HEK293T (cell line): ENCODE results near the gene TCF12.

Experiments used
- CTCF ChIA-PET: fragments of 350-600 bp; formaldehyde crosslinking; extraction: SDS; loops from one replicate; lab custom pipeline; 2021; ENCODE audit warnings: antibody characterized with exemption, inconsistent platforms; lab: Yijun Ruan, JAX
- POLR2A ChIA-PET: fragments of 350-600 bp; formaldehyde crosslinking; extraction: SDS; loops from one replicate; lab custom pipeline; 2020; ENCODE audit warnings: antibody characterized with exemption, inconsistent platforms; lab: Yijun Ruan, JAX
- DNase-seq: peaks from one replicate; pipeline ENCODE4 v3.0.0; 2012; ENCODE audit warnings: mixed read lengths; ENCODE audit errors: extremely low spot score
- ARNT ChIP-seq: fragments of 450-650 bp; IDR thresholded peaks from 2 replicates; pipeline ENCODE4 v1.6.1; 2017; ENCODE audit warnings: mild to moderate bottlenecking
- BHLHE40 ChIP-seq: fragments of 450-650 bp; IDR thresholded peaks from 2 replicates; pipeline ENCODE4 v1.6.1; 2016; ENCODE audit warnings: mild to moderate bottlenecking, moderate library complexity, borderline replicate concordance
- CTBP1 ChIP-seq: fragments of 450-650 bp; IDR thresholded peaks from 2 replicates; pipeline ENCODE4 v1.6.1; 2016; ENCODE audit warnings: borderline replicate concordance
- ELF4 ChIP-seq: fragments of 450-650 bp; IDR thresholded peaks from 2 replicates; pipeline ENCODE4 v1.6.1; 2017; ENCODE audit warnings: antibody characterized with exemption
- FOXA1 ChIP-seq: fragments of 450-650 bp; IDR thresholded peaks from 2 replicates; pipeline ENCODE4 v1.6.1; 2016; ENCODE audit warnings: mild to moderate bottlenecking
- FOXK2 ChIP-seq: fragments of 450-650 bp; IDR thresholded peaks from 2 replicates; pipeline ENCODE4 v1.6.1; 2016; ENCODE audit warnings: mild to moderate bottlenecking
- FOXM1 ChIP-seq: fragments of 450-650 bp; IDR thresholded peaks from 2 replicates; pipeline ENCODE4 v1.6.1; 2017; ENCODE audit warnings: mild to moderate bottlenecking, borderline replicate concordance
- HDGF ChIP-seq: fragments of 450-650 bp; IDR thresholded peaks from 2 replicates; pipeline ENCODE4 v1.6.1; 2017; ENCODE audit warnings: antibody characterized with exemption, borderline replicate concordance
- L3MBTL2 ChIP-seq: fragments of 450-650 bp; conservative IDR thresholded peaks from 2 replicates; pipeline ENCODE4 v1.6.1; 2016; ENCODE audit warnings: mild to moderate bottlenecking
- LEF1 ChIP-seq: fragments of 450-650 bp; IDR thresholded peaks from 2 replicates; pipeline ENCODE4 v1.6.1; 2017; ENCODE audit warnings: mild to moderate bottlenecking, borderline replicate concordance
- NFRKB ChIP-seq: fragments of 450-650 bp; IDR thresholded peaks from 2 replicates; pipeline ENCODE4 v1.6.1; 2016; ENCODE audit warnings: mild to moderate bottlenecking, moderate library complexity
- SP1 ChIP-seq: fragments of 450-650 bp; IDR thresholded peaks from 2 replicates; pipeline ENCODE4 v1.6.1; 2017
- SUZ12 ChIP-seq: fragments of 450-650 bp; IDR thresholded peaks from 2 replicates; pipeline ENCODE4 v1.6.1; 2016; ENCODE audit warnings: mild to moderate bottlenecking
- TARDBP ChIP-seq: fragments of 450-650 bp; IDR thresholded peaks from 2 replicates; pipeline ENCODE4 v1.6.1; 2016
- ZNF384 ChIP-seq: fragments of 450-650 bp; IDR thresholded peaks from 2 replicates; pipeline ENCODE4 v1.6.1; 2016
- TF ChIP-seq, protein P1 (sequence below): fragments of 450-650 bp; IDR thresholded peaks from 2 replicates; pipeline ENCODE4 v1.6.1; 2016

The TCF12 gene

DNA sequence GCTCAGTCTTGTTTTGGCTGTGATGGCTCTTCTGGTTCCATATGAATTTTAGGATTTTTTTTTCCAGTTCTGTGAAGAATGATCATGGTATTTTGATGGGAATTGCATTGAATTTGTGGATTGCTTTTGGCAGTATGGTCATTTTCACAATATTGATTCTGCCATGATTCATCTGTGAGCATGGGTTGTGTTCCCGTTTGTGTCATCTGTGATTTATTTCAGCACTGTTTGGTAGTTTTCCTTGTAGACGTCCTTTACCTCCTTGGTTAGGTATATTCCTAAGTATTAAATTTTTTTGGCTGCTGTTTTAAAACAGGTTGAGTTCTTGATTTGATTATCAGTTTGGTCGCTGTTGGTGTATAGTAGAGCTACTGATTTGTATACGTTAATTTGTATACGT is 18.5 kb downstream of the TCF12 start:
- ChIA-PET POLR2A (no interaction called here), CTCF (no interaction called here)
- TF ChIP-seq FOXK2 = no peak
- no peak for TF ChIP-seq SUZ12
- TF ChIP-seq LEF1 = no peak
- TF ChIP-seq HDGF = no peak
- TF ChIP-seq FOXA1 = no peak
- TF ChIP-seq FOXM1 = no peak
- TF ChIP-seq, protein P1, sequence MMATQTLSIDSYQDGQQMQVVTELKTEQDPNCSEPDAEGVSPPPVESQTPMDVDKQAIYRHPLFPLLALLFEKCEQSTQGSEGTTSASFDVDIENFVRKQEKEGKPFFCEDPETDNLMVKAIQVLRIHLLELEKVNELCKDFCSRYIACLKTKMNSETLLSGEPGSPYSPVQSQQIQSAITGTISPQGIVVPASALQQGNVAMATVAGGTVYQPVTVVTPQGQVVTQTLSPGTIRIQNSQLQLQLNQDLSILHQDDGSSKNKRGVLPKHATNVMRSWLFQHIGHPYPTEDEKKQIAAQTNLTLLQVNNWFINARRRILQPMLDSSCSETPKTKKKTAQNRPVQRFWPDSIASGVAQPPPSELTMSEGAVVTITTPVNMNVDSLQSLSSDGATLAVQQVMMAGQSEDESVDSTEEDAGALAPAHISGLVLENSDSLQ = no peak
- TF ChIP-seq ARNT = no peak
- TF ChIP-seq ELF4 = no peak
- no peak for TF ChIP-seq L3MBTL2
- TF ChIP-seq NFRKB = no peak
- TF ChIP-seq ZNF384 = no peak
- no peak for TF ChIP-seq TARDBP
- no peak for TF ChIP-seq CTBP1
- no peak for TF ChIP-seq BHLHE40
- no peak for TF ChIP-seq SP1
- no peak for DNase-seq

DNA sequence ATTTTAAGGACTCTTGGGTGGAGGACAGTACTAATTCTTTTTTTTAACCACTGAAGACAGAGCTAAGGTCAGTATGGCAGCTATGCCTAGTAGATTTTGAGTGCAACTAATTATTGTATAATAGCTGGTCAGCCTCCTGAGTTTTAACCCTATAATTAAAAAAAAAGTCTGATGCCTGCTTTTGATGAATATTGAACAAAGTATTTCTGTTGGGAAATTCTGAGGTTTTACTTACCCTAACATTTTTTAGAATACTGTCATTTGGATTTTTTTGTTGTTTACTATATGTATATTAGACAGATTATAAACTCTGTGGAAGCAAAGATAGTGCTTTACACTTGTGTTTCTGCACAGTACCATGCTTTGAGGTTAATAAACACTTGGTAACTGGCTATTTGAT is 20.8 kb downstream of the TCF12 start:
- ChIA-PET CTCF (interaction anchor here (0.6 to 0.7 kb wide), 2 partner anchors 117 to 372 kb away, joined by 5 read pairs; no protein-coding TSS in a partner anchor), POLR2A (no interaction called here)
- no peak for TF ChIP-seq FOXA1
- no peak for TF ChIP-seq FOXM1
- TF ChIP-seq SUZ12 = no peak
- TF ChIP-seq TARDBP = no peak
- TF ChIP-seq HDGF = no peak
- TF ChIP-seq, protein P1 = no peak
- no peak for TF ChIP-seq SP1
- TF ChIP-seq BHLHE40 = no peak
- TF ChIP-seq NFRKB = no peak
- no peak for TF ChIP-seq CTBP1
- TF ChIP-seq LEF1 = no peak
- no peak for TF ChIP-seq ARNT
- TF ChIP-seq FOXK2 = no peak
- no peak for TF ChIP-seq ELF4
- TF ChIP-seq ZNF384 = no peak
- TF ChIP-seq L3MBTL2 = no peak
- no peak for DNase-seq

DNA sequence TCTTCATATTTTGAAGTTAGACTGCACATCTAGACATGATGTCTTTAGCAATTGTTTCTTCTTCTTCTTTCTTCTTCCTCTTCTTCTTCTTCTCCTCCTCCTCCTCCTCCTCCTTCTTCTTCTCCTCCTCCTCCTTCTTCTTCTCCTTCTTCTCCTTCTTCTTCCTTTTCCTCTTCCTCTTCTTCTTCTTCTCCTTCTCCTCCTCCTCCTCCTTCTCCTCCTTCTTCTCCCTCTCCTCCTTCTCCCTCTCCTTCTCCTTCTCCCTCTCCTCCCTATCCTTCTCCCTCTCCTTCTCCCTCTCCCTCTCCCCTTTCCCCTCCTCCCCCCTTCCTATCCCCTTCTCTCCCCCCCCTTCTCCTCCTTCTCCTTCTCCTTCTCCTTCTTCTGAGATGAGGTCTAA is 21.9 kb downstream of the TCF12 start:
- POLR2A ChIA-PET = interaction anchor here (0.6 kb wide), 1 partner anchor 100 kb away, joined by 3 read pairs; no protein-coding TSS in a partner anchor
- CTCF ChIA-PET = no interaction called here
- TF ChIP-seq NFRKB = no peak
- TF ChIP-seq SUZ12 = no peak
- no peak for TF ChIP-seq SP1
- no peak for TF ChIP-seq FOXM1
- no peak for TF ChIP-seq HDGF
- TF ChIP-seq, protein P1 = no peak
- no peak for TF ChIP-seq ARNT
- no peak for TF ChIP-seq TARDBP
- no peak for TF ChIP-seq ZNF384
- DNase-seq = no peak

DNA sequence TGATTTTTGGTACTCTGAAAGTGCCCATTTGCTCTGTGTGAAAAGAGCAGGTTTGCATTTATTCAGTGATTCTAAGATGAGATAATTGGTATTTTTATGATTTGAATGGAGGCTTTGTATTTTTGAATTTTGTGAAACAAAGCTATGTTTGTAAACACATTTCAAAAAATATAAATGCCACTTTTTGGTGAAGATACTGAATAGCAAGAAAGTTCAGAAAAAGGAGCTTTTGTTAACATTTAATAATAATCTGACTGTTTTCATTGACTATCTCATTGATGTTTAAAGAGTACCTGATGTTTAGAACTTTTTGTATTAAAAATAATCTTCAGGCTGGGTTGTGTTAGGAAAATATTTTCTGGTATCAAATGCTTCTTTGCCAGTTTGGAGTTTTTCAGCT is 23.7 kb downstream of the TCF12 start:
- POLR2A ChIA-PET = interaction anchor here (0.7 kb wide), 1 partner anchor 12 kb away, joined by 3 read pairs; no protein-coding TSS in a partner anchor
- TF ChIP-seq HDGF = no peak
- TF ChIP-seq FOXK2 = no peak
- TF ChIP-seq CTBP1 = no peak
- TF ChIP-seq L3MBTL2 = no peak
- TF ChIP-seq SUZ12 = no peak
- no peak for TF ChIP-seq FOXM1
- no peak for TF ChIP-seq ZNF384
- TF ChIP-seq FOXA1 = no peak
- no peak for TF ChIP-seq TARDBP
- TF ChIP-seq BHLHE40 = no peak
- TF ChIP-seq SP1 = no peak
- TF ChIP-seq ARNT = no peak
- DNase-seq = no peak
- CTCF ChIA-PET = no interaction called here

DNA sequence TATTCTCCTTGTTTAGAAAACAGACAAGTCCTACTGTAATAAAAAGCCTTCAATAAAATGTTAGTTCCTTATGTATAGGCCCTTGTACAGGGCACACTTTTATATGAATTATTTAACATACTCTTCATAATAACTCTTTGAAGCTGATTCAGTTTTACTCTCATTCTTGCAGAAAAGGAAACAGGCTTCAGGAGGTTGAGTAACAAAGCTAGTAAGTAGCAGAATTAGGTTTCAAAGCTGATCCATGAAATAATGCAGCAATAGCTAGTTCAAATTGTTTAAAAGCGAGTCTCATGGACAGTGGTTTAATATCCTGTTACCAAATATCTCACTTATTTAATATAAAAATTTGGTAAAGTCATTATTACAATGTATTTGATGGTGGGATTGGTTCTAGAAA is 25.0 kb downstream of the TCF12 start:
- ChIA-PET POLR2A (interaction anchor here (0.6 kb wide), 1 partner anchor 182 kb away, joined by 3 read pairs; no protein-coding TSS in a partner anchor), CTCF (no interaction called here)
- no peak for DNase-seq
- TF ChIP-seq ZNF384 (no peak), BHLHE40 (no peak), NFRKB (no peak), ELF4 (no peak), L3MBTL2 (no peak), FOXK2 (no peak), SUZ12 (no peak), LEF1 (no peak)

DNA sequence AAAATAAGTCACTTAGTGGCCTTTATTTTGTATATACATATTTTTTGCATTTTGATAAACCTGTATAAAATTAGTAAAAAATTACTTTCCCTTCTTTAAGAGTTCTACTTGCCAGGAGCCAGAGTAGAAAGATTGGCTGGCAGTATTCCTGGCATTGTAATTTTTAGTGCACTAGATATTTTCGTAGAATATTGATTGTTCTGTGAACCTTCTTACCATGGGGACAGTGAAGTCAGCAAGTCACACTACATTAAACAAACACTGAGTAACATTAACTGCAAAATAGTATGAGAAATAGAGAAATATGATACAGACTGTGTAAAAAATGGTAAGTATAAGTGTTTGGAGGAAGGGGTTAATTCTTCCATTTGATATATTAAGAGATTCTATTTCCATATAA is 26.0 kb downstream of the TCF12 start:
- no peak for DNase-seq
- POLR2A ChIA-PET = no interaction called here
- no peak for TF ChIP-seq HDGF
- TF ChIP-seq, protein P1 = no peak
- no peak for TF ChIP-seq LEF1
- TF ChIP-seq FOXK2 = no peak
- no peak for TF ChIP-seq BHLHE40
- TF ChIP-seq SUZ12 = no peak
- no peak for TF ChIP-seq NFRKB
- TF ChIP-seq TARDBP = no peak
- no peak for TF ChIP-seq ARNT
- no peak for TF ChIP-seq FOXA1
- no peak for TF ChIP-seq ELF4
- no peak for TF ChIP-seq FOXM1
- TF ChIP-seq ZNF384 = no peak
- no peak for TF ChIP-seq L3MBTL2
- no peak for TF ChIP-seq SP1
- TF ChIP-seq CTBP1 = no peak
- CTCF ChIA-PET = no interaction called here
